Lung (tissue), 12 donors: ENCODE results near the gene CPT1A. TPM values are rescaled to one million over a fixed set of nuclear protein-coding genes. Genes with fewer than 3 reads are reported as not detected.

Experiments
- ATAC-seq: fragments of 200-7000 bp; cut with Tn5 transposase; one replicate; pipeline ENCODE4 v1.9.1; 2020; ENCODE audit warnings: moderate number of reproducible peaks; ENCODE audit not compliant: insufficient read depth, low FRiP score
- DNase-seq, 3 donors: peaks; one replicate each; pipeline ENCODE4 v3.0.0-alpha.2; 2013 to 2017
- H3K27ac ChIP-seq, 2 donors: one replicate each; pipeline ENCODE4 v1.5.1; 2013; ENCODE audit warnings: mild to moderate bottlenecking in 2 of 2, moderate library complexity in 2 of 2, control low read depth in 1 of 2, inconsistent platforms in 1 of 2, low read depth in 1 of 2, low read length in 1 of 2
- H3K27me3 ChIP-seq, 3 donors: one replicate each; pipeline ENCODE4 v1.5.1; 2013; ENCODE audit warnings: low read length in 2 of 3; ENCODE audit not compliant: control insufficient read depth in 3 of 3, insufficient read depth in 3 of 3
- H3K36me3 ChIP-seq, 4 donors: one replicate each; pipeline ENCODE4 v1.5.1; 2013; ENCODE audit warnings: low read length in 4 of 4, mild to moderate bottlenecking in 1 of 4, moderate library complexity in 1 of 4; ENCODE audit not compliant: control insufficient read depth in 4 of 4, insufficient read depth in 4 of 4
- H3K4me1 ChIP-seq, 5 donors: one replicate each; pipeline ENCODE4 v1.5.1; 2013; ENCODE audit warnings: low read length in 5 of 5, mild to moderate bottlenecking in 2 of 5, moderate library complexity in 1 of 5; ENCODE audit not compliant: control insufficient read depth in 5 of 5, insufficient read depth in 5 of 5
- H3K4me3 ChIP-seq: one replicate; pipeline ENCODE4 v1.5.1; 2013; ENCODE audit warnings: mild to moderate bottlenecking, control low read depth, moderate library complexity
- H3K9ac ChIP-seq, 2 donors: one replicate each; pipeline ENCODE4 v1.5.1; 2013; ENCODE audit warnings: low read length in 2 of 2, control low read depth in 1 of 2; ENCODE audit not compliant: insufficient read depth in 1 of 2
- H3K9me3 ChIP-seq, 4 donors: one replicate each; pipeline ENCODE4 v1.5.1; 2013; ENCODE audit warnings: low read length in 3 of 4, mild to moderate bottlenecking in 1 of 4, moderate library complexity in 1 of 4; ENCODE audit not compliant: control insufficient read depth in 4 of 4, insufficient read depth in 3 of 4
- WGBS, 2 donors: extraction: QIAGEN DNeasy Blood & Tissue Kit; methylation state at CpG; one replicate each; pipeline ENCODE4 v1.1.7; 2013; 5-methylcytosine and 5-hydroxymethylcytosine counted together
- polyA plus RNA-seq, 2 donors: library from polyadenylated mRNA; stranded (reverse); fragments of 200-250 nt; gene quantifications; one replicate each; pipeline ENCODE4 v1.2.1, GENCODE V29; 2013
- total RNA-seq, 2 donors: library from RNA; depleted of rRNA in 1 of 2; stranded (reverse); fragments of >200 nt in 1 of 2; gene quantifications; one replicate each; pipeline ENCODE4 v1.2.1, GENCODE V29; 2014 to 2021
- TF ChIP-seq, protein P1 (sequence below): IDR thresholded peaks from 2 replicates; pipeline ENCODE4 v1.5.1; 2012; ENCODE audit warnings: mild to moderate bottlenecking; ENCODE audit errors: control extremely low read depth, extremely low read depth
- donor health status: control.
- donor health status: control.
- donor health status: Bipolar disorder and iron deficiency.
- donor health status: healthy.
- donor health status: DM: yes; HTN: yes; CAD: no.

The CPT1A gene
- total and polyA plus RNA-seq, 4 donors, result 17.0 to 51.7 (median 18.4) TPM

DNA sequence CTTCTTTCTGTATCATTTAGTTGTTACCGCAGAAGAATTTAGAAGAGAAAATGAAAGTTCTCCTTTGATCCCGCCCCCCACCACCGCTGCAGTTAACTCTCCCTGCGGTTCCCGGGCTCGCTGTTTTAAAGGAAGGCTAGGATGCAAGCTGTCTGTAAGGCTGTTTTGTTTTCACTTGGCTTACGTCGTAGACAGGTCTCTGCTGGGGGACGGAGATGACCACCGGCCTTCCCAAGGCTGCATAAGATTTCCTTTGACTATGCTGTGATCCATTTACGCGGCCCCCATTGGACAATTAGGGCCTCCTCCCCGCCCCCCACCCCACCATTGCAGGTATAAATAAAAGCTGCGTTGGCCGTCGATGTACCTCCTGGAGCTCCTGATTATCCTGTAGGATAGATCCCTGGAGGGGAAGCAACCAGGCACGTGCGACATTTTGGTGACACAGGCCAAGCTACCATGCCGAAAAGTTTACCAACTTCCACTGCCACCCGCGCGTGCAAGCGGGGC, 1.4 kb upstream of the CPT1A start:
- peak overlapping the region; percentile 17 to 58 for H3K27ac ChIP-seq
- WGBS, 2 donors, result 3 to 4% methylated on average over 23 of the region's 23 CpGs
- no peak for ATAC-seq
- no peaks in the 10 kb centered on the region for H3K36me3 ChIP-seq
- no peaks in the 10 kb centered on the region for H3K9me3 ChIP-seq
- H3K27me3 ChIP-seq, result peaks cover 0 to 19% (median 0%) of the 10 kb centered on the region in 3 donors
- H3K9ac ChIP-seq, result peak overlapping the region in 1 of 2 donors; percentile 1
- peaks cover 2 to 51% (median 17%) of the 10 kb centered on the region in 5 donors for H3K4me1 ChIP-seq
- TF ChIP-seq, protein P1, sequence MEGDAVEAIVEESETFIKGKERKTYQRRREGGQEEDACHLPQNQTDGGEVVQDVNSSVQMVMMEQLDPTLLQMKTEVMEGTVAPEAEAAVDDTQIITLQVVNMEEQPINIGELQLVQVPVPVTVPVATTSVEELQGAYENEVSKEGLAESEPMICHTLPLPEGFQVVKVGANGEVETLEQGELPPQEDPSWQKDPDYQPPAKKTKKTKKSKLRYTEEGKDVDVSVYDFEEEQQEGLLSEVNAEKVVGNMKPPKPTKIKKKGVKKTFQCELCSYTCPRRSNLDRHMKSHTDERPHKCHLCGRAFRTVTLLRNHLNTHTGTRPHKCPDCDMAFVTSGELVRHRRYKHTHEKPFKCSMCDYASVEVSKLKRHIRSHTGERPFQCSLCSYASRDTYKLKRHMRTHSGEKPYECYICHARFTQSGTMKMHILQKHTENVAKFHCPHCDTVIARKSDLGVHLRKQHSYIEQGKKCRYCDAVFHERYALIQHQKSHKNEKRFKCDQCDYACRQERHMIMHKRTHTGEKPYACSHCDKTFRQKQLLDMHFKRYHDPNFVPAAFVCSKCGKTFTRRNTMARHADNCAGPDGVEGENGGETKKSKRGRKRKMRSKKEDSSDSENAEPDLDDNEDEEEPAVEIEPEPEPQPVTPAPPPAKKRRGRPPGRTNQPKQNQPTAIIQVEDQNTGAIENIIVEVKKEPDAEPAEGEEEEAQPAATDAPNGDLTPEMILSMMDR, result no peak
- H3K4me3 ChIP-seq, result no peak overlapping the region
- peak; percentile 40 to 54 (median 49) for DNase-seq

DNA sequence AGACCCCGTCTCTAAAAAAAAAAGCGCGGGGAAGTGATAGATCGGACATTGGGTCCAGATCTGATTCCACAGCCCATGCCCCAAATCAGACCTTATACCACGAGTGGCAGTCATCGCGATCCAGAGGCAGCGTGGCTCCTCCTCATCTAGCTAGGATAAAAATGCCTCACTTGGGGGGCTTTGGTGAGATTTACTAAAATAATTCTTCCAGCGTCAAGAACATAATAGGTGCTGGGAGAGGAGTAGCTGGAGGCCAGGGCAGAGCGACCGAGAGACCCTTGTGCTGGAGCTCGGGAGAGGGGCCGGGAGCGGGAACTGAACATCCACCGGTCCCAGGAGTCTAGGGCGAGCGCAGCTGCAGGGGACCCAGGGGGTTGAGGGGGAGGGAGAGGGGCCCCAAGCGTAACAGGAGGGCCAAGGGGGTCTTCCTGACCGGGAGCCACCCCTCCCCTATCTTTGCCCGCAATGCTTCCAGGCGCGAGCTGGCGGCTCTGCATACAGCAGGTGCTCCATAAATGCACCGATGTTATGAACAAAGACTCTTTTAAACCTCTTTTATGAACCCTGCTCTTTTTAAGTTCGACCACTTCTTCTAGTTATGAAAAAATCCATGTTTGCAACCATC, 823 bp upstream of the CPT1A start:
- peaks cover 6 to 57% (median 22%) of the 10 kb centered on the region in 5 donors for H3K4me1 ChIP-seq
- H3K9me3 ChIP-seq, result no peaks in the 10 kb centered on the region
- peak overlapping the region in 1 of 2 donors; percentile 54 for H3K27ac ChIP-seq
- H3K4me3 ChIP-seq, result no peak overlapping the region
- TF ChIP-seq, protein P1, result no peak
- ATAC-seq, result no peak
- no peak for DNase-seq
- 21 to 24% methylated on average over 25 of the region's 25 CpGs for WGBS, 2 donors
- no peaks in the 10 kb centered on the region for H3K36me3 ChIP-seq
- peaks cover 0 to 19% (median 0%) of the 10 kb centered on the region in 3 donors for H3K27me3 ChIP-seq
- peak overlapping the region in 1 of 2 donors; percentile 1 for H3K9ac ChIP-seq

DNA sequence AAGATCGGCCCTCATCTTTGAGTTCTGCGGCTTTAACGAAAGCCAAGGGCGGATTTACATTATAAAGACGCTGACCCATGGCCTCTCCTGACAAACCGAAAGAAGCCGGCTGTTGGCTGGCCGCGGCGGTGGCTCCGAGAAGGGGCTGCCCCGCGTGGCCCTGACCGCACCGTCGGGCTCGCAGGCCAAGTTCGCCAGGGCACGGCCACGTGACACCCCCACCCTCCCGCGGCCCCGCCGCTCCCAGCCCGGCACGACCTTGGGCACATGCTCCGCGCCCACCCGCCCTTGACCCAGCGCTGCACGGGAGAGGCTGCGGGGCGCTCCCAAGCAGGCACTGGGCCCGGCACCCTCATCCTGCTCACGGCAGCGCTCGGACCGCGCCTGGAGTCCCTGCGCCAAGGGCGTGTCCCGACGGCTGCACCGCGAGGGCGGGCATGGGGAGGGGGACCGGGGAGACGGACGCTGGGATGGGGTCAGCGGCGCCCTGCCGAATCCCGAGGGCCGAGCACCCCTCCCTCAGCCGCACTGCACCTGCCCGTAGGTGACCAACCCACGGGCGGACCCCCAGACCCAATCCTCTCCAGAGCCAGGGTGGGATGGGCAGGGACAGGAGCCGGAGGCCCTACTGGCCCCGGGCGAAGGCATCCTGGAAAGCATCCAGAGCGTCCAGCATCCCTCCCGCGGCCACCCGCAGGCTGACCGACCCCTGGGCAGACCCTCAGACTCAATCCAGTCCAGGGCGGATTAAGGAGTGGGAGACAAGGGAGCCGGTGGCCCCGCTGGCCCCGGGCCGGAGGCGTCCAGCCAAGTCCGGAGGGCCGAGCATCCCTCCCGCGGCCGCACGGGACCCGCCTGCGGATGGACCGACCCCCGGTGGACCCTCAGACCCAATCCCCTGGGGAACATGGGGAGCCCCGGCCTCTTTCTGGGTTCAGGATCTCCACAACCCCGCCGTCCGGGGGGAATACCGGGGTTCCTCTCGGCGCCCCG, 759 bp downstream of the CPT1A start:
- H3K4me1 ChIP-seq, result peaks cover 6 to 61% (median 26%) of the 10 kb centered on the region in 5 donors
- peak; percentile 12 for ATAC-seq
- TF ChIP-seq, protein P1, result no peak

More for the DNA sequence above, 759 bp downstream of the CPT1A start:
- H3K36me3 ChIP-seq, result no peaks in the 10 kb centered on the region
- peak overlapping the region; percentile 70 to 98 for H3K27ac ChIP-seq
- H3K4me3 ChIP-seq, result peak overlapping the region; percentile 85
- H3K9ac ChIP-seq, result no peak overlapping the region
- no peaks in the 10 kb centered on the region for H3K9me3 ChIP-seq
- DNase-seq, result peak; percentile 62 to 66 (median 66)
- WGBS, 2 donors, result 0 to 1% methylated on average over 60 to 90 of the region's 90 CpGs
- peaks cover 0 to 19% (median 0%) of the 10 kb centered on the region in 3 donors for H3K27me3 ChIP-seq
